ENCODE measurements around the gene MAOA. TPM values are rescaled to one million over a fixed set of nuclear protein-coding genes. Genes with fewer than 3 reads are reported as not detected.
"Not testable (repeated sequence)": the region's sequence is repeated elsewhere in the genome, so short reads cannot be mapped to it uniquely, and the experiment has no call there.

MAOA gene
- total RNA-seq, 1 donor from 2014 or later, result 12.5 TPM

GRCh38 chrX:43661521-43662240 is 5.6 kb downstream of the MAOA start:
- no peak for TF ChIP-seq CTCF (IDR thresholded peaks at IDR 0.05; ENCODE audit: unreplicated experiment)
- DNase-seq (ENCODE audit: low spot score, unreplicated experiment), result no peak
- Mint-ChIP-seq H3K4me1 (ENCODE audit: low read depth) (peaks cover 10% of the 10 kb centered on the region), H3K4me3 (ENCODE audit: low read depth) (no peak overlapping the region), H3K27me3 (no peaks in the 10 kb centered on the region), H3K27ac (no peak overlapping the region), H3K36me3 (ENCODE audit: insufficient read depth) (no peaks in the 10 kb centered on the region), H3K9me3 (ENCODE audit: low read depth) (peaks cover 15% of the 10 kb centered on the region)

GRCh38 chrX:43663173-43663572 is 7.1 kb downstream of the MAOA start:
- peaks cover 8% of the 10 kb centered on the region for H3K4me1 Mint-ChIP-seq (ENCODE audit: low read depth)
- H3K27me3 Mint-ChIP-seq, result no peaks in the 10 kb centered on the region
- no peak for TF ChIP-seq CTCF (IDR thresholded peaks at IDR 0.05; ENCODE audit: unreplicated experiment)
- peaks cover 16% of the 10 kb centered on the region for H3K9me3 Mint-ChIP-seq (ENCODE audit: low read depth)
- H3K36me3 Mint-ChIP-seq (ENCODE audit: insufficient read depth), result no peaks in the 10 kb centered on the region
- no peak overlapping the region for H3K4me3 Mint-ChIP-seq (ENCODE audit: low read depth)
- peak overlapping the region; percentile 26 for H3K27ac Mint-ChIP-seq
- DNase-seq (ENCODE audit: low spot score, unreplicated experiment), result no peak

- Mint-ChIP-seq H3K4me3 (ENCODE audit: low read depth) (no peak overlapping the region), H3K9me3 (ENCODE audit: low read depth) (peaks cover 16% of the 10 kb centered on the region), H3K27me3 (no peaks in the 10 kb centered on the region), H3K36me3 (ENCODE audit: insufficient read depth) (no peaks in the 10 kb centered on the region), H3K27ac (no peak overlapping the region), H3K4me1 (ENCODE audit: low read depth) (peaks cover 8% of the 10 kb centered on the region)
- TF ChIP-seq CTCF (IDR thresholded peaks at IDR 0.05; ENCODE audit: unreplicated experiment), result no peak
- DNase-seq (ENCODE audit: low spot score, unreplicated experiment), result no peak
Observed at GRCh38 chrX:43664258-43664657, 8.2 kb downstream of the MAOA start.

GRCh38 chrX:43664708-43665107 is 8.6 kb downstream of the MAOA start:
- Mint-ChIP-seq H3K4me3 (ENCODE audit: low read depth) (no peak overlapping the region), H3K27me3 (no peaks in the 10 kb centered on the region), H3K4me1 (ENCODE audit: low read depth) (peaks cover 8% of the 10 kb centered on the region), H3K36me3 (ENCODE audit: insufficient read depth) (no peaks in the 10 kb centered on the region), H3K9me3 (ENCODE audit: low read depth) (peaks cover 21% of the 10 kb centered on the region), H3K27ac (no peak overlapping the region)
- no peak for TF ChIP-seq CTCF (IDR thresholded peaks at IDR 0.05; ENCODE audit: unreplicated experiment)
- DNase-seq (ENCODE audit: low spot score, unreplicated experiment), result no peak

GRCh38 chrX:43666311-43666912 is 10.3 kb downstream of the MAOA start:
- H3K4me1 Mint-ChIP-seq (ENCODE audit: low read depth), result peaks cover 8% of the 10 kb centered on the region
- peaks cover 23% of the 10 kb centered on the region for H3K9me3 Mint-ChIP-seq (ENCODE audit: low read depth)
- H3K27ac Mint-ChIP-seq, result no peak overlapping the region
- no peak overlapping the region for H3K4me3 Mint-ChIP-seq (ENCODE audit: low read depth)
- H3K27me3 Mint-ChIP-seq, result no peaks in the 10 kb centered on the region
- H3K36me3 Mint-ChIP-seq (ENCODE audit: insufficient read depth), result no peaks in the 10 kb centered on the region
- TF ChIP-seq CTCF (IDR thresholded peaks at IDR 0.05; ENCODE audit: unreplicated experiment), result no peak
- no peak for DNase-seq (ENCODE audit: low spot score, unreplicated experiment)

GRCh38 chrX:43675965-43676628 is 20.0 kb downstream of the MAOA start:
- Mint-ChIP-seq H3K9me3 (ENCODE audit: low read depth) (peaks cover 13% of the 10 kb centered on the region), H3K4me1 (ENCODE audit: low read depth) (peaks cover 20% of the 10 kb centered on the region)
- DNase-seq (ENCODE audit: low spot score, unreplicated experiment); H3K36me3 Mint-ChIP-seq (ENCODE audit: insufficient read depth); H3K27me3 Mint-ChIP-seq; H3K4me3 Mint-ChIP-seq (ENCODE audit: low read depth); H3K27ac Mint-ChIP-seq: not testable (repeated sequence)

Data from progenitor cell of endocrine pancreas (in vitro differentiated cells).